ELR (cell line): Measurements from ENCODE around the gene GAK.
"Not testable (repeated sequence)": the region's sequence is repeated elsewhere in the genome, so short reads cannot be mapped to it uniquely, and the experiment has no call there.

ENCODE experiments used
- DNase-seq: peaks from one replicate; pipeline ENCODE4 v3.0.0-alpha.2; 2015; ENCODE audit warnings: low read depth

Gene GAK

DNA sequence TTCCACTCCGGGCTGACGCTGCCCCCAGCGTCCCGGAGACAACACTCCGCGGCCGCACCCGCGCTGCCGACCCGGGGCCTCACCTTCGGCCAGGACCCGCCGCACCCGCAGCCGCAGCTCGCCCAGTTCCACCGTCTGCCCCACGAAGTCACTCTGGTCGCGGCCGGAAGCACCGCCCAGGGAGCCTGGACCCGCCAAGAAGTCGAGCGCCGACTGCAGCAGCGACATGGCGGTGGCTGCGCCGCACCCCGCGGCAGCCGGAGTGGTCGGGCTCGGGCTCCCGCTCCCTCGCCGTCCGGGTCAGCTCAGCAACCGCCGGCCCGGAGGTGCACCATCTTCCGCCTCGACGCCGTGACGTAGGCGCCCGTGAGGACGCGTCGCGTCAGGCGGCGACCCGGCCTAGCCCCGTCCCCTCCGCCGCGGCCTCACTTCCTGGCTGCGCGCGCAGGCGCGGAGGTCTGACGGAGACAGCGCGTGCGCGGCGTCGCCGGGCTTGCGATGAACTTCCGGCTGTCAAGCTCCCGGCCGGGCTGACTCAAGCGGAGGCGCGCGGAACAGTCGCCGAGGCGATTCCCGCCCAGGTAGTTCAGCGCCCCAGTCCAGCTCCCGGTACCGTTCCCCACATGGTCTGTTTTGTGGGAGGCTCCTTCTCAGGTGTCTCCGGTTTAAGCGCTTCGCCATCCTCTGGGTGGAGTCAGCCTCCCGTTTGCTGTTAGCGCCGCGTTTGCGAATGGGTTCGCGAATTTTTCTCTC, at the start of gene GAK, which contains the start of gene TMEM175:
TSS of gene GAK (minus strand) at position 357 of the 753 bp plus-strand sequence. CDS start at position 228, 129 bp downstream.
TSS of gene TMEM175 (plus strand) at position 501 of the 753 bp plus-strand sequence. CDS start 15,280 bp downstream, outside the sequence.
- DNase-seq, result peak; percentile 93

DNA sequence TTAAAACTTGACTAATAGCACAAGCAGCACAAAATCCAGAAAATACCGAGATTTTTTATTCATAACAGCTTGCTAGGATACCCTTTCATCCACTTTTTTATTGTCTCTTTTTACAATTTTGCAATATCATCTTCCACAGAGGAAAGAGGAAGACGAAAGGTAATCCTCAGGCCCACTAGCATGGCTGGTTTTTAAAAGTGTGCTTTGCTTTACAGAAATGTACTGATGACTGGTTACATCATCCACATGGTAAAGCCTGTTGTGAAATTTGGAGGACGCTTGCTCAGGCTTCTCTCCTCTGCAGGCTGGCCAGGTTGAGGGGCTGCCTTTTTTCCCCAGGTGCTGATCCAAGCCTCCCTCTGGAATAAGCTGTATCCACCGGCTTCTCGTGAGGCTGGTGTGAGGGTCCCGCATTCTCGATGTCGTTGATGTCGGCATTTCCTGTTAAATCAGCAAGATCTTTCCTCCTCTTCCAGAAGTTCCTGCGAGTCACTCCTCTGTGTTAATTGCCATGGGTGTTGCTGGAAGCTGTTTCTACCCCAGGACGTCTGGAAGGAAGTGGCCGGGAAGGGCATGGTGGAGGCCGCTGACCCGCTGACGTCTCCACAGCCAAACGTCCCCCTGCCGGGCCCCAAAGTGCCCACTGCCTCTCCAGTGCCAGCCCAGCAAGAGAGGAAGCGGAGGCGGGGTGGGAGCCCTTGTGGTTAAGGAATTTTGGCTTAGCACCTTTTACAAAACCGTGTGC, 47.0 kb upstream of the GAK start:
- peak; percentile 41 for DNase-seq

DNA sequence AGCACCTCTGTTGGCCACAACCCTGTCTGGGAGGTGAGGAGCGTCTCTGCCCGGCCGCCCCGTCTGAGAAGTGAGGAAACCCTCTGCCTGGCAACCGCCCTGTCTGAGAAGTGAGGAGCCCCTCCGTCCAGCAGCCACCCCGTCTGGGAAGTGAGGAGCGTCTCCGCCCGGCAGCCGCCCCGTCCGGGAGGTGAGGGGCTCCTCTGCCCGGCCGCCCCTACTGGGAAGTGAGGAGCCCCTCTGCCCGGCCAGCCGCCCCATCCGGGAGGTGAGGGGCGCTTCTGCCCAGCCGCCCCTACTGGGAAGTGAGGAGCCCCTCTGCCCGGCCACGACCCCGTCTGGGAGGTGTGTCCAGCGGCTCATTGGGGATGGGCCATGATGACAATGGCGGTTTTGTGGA, 43.9 kb upstream of the GAK start:
- DNase-seq, result not testable (repeated sequence)

DNA sequence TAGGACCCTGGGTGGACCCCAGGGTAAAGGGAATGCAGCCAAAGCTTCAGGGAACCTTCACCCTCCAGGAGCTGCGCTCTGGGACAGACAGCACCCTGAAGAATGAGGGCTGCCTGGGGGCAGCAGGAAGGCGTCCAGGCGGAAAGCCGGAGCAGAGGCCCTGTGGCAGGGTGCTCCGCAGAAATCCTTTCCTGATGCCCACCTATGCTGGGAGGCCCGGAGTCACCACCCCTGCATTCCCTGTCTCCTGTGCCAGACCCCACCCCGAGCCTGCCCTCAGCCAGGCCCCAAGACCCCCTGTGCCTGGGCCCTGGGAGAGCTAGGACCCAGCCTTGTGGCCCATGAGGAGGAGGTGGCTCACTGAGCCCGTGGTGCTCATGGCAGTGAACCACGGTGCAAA, 42.6 kb upstream of the GAK start:
- no peak for DNase-seq

DNA sequence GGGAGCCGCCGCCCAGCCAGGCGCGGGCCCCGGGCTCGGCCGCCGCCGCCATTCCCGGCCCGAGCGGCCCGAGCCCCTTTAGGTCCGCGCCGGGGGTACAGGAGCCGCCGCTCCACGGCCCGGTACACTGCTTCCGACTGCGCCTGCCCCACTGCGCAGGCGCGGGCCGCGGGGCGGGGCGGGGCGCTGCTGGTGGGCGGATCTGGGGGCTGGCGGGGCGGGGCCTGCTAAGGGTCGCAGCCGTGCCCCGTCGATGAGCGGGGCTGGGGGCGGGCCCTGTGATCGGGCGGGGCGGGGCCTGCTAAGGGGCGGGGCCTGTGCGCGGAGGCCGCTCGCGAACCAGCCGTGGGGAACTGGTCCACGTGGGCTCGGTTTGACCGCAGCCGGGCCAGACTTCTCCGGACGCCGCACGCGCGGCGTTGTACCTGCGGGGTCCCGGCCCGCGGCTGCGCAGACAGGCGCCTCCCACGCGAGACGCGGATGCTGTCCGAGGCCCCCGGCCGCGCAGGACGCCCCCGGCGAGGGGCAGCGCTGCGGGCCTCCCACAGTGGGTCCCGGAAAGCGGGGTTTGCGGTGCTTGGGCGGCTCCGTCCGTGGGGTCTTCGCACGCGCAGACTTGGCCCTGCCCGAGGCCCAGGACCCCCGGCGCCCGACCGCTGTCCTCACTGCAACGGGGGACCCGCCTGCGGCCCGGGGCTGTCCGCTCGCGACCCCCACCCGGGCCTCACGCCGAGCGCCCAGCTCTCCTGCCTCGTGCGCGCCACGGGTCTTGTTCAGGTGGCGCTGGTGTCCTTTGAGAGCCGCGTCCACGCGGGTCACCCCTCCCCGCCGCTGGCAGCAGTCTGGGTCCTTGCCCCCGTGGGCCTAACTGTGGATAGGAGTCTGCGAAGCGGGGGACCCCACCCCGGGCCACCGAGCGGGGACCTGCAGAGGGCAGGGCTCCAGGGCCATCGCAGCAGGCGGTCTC, 41.6 kb upstream of the GAK start, which contains the start of gene DGKQ:
TSS of gene DGKQ (minus strand) at position 139 of the 967 bp plus-strand sequence. CDS start at position 52, 87 bp downstream.
- peak; percentile 77 for DNase-seq

DNA sequence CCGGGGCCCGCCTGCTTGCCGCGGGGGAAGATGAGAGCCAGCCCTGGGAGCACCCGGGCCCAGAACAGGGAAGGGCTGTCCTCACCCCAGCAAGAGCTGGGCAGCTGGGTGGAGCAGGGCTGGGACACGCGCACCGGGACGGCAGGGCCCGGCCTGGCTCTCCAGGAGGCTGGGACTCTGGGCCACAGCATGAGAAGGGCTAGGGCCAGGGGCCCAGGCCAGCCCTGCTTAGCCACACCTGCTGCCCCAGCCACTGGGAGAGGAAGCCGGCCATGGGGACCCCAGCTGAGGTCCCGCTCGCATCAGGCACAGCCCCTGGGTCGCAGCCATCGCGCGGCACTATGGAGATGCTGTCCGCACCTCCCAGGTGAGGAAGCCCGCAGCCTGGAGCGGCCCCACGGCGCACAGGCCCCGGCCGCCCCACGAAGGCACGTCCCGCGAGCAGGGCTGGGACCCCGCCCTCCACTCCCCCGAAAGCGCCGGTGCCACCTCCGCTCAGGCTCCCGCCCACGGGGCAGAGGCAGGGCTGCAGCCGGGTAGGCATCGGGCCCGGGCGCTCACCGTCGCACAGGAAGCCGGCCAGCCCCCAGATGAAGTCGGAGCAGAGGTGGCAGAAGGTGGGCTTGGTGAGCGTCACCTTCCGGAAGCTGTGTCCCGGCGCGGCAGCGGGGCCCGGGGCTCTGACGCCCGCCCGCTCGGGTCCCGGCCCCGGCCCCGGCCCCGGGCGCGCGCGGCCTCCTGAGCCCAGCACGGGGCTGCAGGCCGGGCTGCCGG, 40.7 kb upstream of the GAK start:
- peak; percentile 39 for DNase-seq

DNA sequence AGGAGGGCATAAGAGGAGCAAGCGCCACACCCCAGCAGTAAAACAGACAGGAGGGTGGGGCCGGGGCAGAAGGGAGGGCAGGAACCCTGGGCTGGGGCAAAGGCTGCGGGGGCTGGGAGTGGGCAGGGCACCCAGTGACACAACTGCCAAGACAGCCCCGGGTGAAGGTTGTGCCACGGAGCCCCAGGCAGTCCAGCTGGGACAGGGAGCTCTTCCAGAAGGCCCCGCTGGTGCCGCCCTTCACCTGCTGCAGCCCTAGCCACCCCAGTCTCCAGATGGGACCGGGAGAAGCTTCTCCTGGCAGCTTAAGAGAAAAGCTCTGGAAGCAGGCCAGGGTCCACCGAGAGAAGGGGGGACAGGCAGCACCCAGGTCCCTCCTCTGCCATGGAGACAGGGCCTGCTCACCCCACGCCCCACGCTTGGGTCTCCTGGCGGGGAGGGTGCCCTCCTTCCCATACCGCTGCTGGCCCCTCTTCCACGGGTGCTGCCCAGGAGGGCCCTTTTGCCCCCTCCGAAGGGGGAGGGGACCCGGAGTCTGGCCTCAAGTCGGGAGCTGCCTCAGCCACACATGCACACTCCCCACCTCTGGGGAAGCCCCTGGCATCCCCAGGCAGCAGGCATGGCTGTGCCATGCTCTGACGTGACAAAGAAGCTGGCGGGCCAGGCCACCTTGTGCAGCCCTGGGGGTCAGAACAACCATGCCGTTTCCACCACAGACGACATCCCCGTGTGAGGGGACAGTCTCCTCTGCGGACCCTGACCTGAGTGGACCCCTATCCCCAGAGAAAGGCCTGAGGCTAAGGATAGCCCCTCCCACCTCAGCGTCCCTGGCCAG, 39.8 kb upstream of the GAK start:
- DNase-seq, result no peak

DNA sequence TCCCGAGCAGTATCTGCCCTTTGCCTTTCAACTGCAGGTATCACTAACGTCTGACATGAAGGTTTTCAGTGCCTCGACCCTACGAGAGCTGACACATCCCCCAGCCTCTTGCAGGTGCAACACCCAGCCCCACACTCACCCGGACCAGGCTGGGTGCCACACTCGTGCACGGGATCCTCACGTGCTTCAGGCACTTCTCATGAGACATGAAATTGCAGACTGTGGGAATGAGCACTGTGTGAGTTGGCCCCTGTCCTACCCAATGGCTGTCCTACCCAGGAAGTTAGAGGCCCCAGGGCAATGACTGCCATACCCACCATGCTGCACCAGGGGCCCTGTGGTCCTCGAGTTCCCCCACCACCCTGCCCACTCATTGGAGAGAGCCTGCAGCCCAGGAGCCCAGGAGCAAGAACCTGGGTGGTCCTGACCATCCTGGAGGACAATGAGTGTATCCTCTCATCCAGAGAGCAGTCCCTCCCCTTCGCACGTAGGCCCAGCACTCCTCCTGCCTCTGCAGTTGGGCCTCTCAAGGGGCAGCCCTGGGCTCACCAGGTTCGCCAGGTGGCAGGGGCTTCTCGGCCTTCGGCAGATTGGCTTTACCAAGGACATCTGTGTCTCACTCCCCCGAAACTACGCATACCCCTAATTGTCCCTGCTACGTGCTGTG, 38.9 kb upstream of the GAK start:
- DNase-seq, result peak; percentile 53

DNA sequence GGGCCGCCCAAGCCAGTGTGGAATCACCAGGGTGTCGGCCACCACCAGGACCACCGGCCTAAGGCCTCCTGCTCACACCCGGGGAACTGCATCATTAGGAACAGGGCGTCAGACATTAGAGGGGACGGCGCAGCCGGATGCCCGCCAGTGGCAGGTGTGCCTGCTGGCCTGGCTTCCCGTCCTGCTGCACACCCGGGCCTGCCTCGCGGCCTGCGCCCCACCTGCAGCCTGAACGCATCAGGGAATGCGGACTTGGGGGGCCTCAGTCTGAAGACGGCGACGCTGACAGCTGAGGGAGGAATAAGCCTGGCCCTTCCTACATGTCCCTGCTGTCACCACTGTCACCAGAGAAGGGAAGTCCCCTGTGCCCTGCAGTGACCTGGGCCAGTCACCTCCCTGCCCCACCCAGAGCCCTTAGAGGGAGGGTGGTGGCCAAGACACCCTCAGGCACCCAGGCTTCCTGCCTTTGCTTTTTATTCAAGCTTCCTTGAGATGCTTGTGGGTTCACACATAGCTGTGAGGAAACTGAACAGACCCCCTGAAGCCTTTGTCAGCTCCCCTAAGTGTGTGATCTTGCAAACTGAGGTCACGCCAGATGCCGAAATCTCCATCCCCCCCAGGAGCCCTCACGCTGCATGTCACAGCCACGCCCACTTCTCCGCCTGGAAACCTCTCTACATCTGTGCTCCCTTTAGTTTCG, 38.1 kb upstream of the GAK start:
- DNase-seq, result no peak

DNA sequence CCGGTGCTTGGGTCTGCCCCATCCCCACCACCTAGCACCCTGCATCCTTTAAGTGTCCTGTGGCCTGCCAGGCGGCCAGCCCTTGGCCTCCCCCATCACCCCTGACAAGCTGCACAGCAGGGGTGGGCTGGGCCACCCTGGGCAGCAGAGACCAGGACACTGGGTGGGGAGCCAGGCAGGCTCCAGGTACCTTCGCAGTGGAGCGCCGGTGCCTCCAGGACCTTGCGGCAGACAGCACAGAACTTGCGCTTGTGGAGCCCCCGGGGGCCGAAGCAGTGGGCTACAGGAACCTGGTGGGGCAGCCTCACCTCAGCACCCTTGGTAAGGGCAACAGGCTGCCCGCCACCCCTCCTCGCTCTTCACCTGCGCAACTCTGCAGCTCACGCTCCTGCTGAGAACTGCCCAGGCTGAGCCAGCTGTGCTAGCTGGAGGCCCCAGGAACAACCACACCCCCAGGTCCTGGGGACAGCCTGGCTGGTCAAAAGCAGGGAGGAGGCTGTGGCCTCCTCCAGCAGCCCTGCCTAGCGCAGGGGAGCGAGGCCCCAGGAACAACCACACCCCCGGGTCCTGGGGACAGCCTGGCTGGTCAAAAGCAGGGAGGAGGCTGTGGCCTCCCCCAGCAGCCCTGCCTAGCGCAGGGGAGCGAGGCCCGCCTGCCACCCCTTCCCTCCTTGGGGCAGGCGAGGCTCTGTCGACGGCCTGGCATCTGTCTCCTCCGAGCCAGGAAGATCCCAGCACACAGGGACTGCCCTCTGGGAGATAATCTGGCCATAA, 36.7 kb upstream of the GAK start:
- no peak for DNase-seq

DNA sequence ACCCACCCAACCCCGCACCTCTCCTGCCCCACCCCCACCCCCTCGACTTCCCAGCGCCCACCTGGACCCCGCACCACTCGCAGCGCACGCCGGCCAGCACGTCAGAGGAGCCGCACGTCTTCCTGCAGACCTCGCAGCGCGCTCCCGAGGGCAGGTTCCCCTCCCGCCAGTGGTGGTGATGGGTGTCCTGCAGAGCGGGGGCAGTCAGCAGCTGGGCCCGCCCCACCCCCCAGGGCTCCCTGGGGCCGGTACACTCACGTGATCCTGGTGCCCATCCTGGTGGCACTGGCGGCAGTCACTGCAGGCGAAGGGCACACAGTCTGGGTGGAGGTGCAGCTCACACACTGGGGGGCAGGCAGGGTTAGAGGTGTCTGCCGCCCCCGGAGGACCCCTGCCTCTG, 36.1 kb upstream of the GAK start:
- DNase-seq, result no peak

DNA sequence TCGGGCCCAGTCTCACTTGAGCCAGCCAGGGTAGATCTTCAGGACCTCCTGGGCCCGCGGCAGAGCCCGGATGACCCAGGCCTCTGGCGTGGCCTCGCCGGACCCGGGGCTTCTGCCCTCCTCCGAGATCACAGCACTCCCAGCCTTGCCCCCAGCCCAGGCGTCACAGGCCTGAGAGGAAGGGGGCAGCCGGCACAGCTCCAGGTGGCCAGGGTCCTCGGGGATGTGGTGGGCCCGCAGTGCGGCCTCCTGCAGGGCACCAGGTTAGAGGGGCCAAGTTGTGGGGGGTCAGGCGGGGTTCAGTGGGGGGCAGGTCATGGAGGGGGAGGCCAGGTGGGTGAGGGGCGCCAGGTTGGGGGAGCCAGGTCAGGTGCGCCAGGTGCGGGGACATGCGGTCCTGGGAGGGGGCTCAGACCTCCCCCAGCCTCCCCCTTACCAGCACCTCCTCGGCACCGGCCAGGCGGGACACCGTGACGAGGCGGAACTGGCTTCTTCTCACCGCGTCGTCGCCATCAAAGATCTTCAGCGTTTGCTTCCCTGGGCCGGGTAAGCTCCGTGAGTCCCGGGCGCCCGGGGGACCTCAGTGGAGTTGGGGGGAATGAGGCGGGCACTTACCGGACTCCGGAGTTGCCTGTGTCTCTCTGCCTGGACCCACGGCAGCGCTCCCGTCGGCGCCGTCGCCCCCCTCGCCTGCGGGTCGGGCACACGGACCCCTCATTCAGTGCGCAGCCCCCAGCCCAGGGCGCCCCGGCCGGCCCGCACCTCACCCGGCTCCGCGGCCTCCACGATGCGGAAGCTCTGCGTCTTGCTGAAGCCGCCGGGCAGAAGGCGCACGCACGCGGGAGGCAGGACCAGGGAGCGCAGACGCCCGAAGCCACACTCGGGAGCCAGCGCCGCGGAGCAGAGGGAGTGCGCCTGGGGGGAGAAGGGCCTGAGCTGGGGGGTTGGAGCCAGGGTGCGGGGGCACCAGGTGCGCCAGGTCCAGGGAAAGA, 35.3 kb upstream of the GAK start:
- no peak for DNase-seq

DNA sequence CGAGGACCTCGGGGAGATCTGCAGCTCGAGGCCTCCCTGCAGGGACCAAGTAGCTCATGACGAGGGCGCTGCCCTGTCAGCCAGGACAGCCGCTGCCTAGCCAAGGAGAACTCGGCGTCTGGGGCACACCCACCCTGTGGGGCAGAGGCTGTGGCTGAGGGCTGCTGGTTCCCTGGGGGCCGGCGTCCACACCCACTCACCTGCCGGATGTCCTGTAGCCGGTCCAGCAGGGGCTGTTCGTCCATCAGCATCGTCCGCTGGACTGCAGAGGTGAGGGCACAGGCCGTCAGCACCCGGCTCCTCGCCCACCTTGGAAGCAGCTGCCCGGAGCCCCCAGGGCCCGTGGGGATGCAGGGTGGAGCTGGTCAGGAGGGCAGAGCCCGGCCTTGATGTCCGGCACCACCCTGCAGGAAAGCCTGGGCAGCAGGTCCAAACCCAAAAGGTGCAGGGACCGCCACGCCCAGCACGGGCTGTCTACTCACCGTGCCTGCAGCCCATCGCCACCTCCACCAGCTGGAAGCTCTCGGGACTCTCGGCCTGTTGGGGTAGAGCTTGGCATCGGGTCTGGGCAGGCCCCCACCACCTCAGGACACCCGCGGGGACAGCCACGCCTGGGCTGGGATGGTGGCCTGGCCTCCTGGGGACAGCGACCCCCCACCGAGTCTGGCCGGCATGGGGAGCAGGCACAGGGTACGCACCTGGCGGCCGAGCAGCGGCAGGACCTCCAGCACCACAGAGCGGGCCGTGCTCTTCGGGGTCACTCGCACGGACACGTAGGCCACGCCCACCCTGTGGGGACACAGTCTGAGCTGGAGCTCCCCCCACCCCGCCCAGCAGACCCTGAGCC, 34.4 kb upstream of the GAK start:
- DNase-seq, result no peak

DNA sequence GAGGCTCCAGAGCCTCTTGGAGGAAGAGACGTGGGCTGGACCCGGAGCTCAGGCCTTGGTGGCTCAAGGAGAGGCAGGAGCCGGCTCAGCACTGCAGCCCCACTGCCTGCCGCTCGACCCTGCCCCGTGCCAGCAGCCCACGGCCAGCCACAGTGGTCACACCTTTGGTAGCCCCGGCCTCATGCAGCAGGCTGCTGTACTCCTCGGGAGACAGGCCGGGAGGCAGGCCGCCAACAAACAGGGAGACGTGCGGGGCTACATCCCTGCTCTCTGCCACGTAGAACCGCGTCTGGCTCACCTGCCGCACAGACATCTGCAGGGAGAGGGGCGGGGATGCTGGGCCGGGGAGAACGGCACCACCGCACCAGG, 33.6 kb upstream of the GAK start:
- DNase-seq, result no peak

DNA sequence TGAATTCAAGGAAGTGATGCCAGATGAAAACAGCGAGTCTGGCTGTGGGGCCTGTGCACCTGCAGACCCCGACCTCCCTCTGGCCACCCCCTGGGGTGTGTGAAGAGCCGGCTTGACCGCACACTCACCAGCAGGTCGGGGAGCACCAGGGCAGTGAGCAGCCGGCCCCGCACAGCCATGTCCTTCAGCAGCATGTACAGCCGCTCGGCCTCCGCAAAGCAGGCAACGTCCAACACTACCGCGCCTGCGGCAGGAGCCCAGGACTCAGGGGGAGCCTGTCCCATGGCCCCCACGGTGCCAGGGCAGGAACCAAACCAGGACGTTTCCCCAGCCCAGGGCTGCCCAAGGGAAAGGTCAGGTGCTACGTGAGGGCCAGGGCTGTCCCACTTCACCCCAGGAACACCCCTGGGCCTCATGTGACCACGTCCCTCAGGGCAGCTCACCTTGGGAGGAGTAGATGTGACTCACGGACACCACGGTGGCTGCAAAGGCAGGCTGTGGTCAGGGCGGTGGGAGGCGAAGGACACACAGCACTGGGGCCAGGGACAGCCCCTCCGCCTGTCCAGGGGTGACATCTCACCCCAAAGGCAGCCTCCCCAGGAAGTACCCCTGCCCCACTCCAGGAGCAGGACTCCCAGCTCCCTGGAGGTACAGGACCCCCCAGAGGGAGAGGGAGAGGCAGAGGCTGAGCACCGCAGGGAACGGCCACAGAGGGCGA, 33.1 kb upstream of the GAK start:
- DNase-seq, result no peak
